Activated T-cell treated with anti-CD3 and anti-CD28 coated beads for 4 hours (primary cell): ENCODE results near the gene SHISA6.

Source experiments
- DNase-seq: peaks from one replicate; pipeline ENCODE4 v3.0.0-alpha.2; 2020

Gene SHISA6

DNA sequence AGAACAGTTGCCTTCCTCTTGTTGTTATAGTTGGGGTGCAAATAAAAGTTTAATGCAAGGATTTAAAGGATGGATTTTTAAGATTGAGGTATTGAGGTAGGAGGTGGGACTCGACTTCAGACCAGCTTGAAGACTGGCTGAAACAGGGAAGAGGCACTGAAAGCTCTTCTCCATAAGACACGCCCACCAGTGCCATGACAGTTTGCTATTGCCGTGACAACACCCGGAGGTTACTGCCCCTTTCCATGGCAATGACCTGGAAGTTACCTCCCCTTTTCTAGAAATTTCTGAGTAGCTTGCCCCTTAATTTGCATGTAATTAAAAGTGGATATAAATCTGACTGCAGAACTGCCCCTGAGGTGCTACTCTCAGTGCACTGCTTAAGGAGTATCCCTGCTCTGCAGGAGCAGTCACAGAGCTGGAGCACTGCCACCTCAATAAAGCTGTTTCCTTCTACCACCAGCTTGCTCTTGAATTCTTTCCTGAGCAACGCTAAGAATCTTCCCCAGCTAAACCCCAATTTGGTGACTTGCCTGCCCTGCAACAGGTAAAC lies 122.6 kb downstream of the SHISA6 start:
- no peak for DNase-seq

GRCh38 chr17:11366272-11366850 lies 125.3 kb downstream of the SHISA6 start:
- DNase-seq, result no peak

DNA sequence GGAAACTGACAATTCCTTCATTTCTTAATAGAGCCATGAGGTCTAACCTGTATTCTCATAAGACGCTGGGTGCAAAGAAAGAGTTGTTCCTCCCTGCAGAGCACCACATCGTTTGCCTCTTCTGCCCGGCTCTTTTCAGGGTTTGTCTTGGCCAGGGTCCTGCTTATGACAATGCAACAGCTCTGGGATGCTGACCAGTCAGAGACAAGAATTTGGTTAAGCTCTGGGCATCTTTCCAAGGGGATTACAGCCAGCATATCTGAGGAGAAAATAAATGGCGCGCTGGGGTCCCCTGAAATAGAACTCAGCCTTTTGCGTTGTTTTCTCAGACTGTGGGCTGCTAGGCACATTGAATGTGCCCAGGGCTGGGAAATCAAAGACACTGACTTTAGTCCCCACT lies 128.6 kb downstream of the SHISA6 start:
- no peak for DNase-seq

GRCh38 chr17:11372692-11373091 lies 131.7 kb downstream of the SHISA6 start:
- no peak for DNase-seq

GRCh38 chr17:11378506-11378905 lies 137.5 kb downstream of the SHISA6 start:
- DNase-seq, result no peak

- no peak for DNase-seq
These were observed 139.7 kb downstream of the SHISA6 start for GRCh38 chr17:11380761-11381160.

DNA sequence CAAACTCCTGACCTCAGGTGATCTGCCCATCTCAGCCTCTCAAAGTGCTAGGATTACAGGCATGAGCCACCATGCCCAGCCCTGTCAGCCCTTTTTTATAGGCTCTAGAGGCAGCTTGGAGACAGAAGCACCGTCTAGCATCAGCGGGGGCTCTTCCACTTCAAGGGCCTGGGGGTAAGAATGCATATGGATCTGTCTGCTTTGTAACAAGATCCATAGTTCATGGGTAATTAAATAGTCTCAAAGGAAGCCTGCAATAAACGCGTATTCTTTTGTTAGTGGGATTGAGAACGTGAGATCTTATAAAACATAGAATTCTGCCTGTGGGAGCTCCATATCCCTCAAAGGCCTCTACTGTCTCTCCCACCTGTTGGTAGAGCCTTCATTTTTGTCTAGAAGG lies 142.1 kb downstream of the SHISA6 start:
- no peak for DNase-seq

- DNase-seq, result no peak
These were observed 143.1 kb downstream of the SHISA6 start for GRCh38 chr17:11384131-11384530.

DNA sequence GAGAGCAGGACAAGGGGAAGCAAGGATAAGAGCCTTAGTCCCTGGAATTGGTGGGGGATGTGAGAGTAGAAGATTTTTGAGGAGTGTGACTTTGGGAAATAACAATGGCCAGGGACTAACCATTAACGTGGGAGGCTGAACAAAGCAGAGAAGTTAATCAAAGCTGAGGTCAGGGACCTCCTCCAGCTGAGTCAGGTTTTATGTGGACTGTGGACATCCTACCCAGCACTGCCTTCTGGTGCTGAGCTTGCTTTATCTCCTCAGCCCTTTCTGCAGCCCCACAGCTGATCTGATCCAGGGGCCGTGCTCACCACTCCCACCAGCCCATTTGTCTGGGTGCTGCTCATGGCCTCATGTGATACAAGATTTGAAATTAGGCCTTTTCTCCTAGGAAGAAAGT lies 146.6 kb downstream of the SHISA6 start:
- no peak for DNase-seq

DNA sequence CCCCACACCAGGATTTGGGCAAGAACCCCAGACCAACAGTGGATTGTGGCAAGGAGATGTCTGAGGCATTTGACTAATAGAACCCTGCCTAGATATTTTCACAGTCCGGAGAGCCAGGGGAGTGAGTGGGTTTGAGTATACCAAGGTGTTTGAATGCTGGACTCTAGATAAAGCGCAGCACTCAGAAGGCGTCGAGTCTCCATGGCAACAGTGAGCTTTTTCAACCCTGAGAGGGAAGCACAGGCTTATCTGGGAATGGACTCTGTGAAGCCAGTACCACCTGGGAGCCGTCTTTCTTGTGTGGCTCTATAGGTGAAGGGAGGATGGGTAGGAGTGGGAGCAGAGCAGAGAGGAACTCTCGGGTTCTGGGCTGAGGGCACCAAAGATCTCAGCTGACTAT lies 147.0 kb downstream of the SHISA6 start:
- DNase-seq, result no peak

DNA sequence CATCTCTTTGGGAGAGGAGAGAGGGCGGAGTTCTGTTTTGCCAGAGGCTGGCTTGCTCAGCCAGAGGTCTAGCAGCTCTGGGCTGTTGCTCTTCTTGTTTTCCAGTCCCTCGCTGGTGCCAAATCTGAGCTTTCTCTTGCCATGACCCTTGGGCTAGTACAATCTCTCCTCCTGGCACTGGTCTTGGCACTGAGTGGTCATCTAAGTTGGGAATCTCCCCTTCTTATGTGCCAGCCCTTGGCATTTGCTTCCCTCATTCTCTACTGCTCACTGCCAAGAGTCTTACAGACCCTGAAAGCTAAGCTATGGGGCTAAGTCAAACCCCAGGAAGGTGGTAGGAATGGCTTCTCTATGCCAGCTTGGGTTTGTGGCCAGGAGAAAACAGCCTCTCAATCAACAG lies 148.6 kb downstream of the SHISA6 start:
- DNase-seq, result no peak

- DNase-seq, result no peak
These were observed 150.1 kb downstream of the SHISA6 start for GRCh38 chr17:11391134-11391533.

DNA sequence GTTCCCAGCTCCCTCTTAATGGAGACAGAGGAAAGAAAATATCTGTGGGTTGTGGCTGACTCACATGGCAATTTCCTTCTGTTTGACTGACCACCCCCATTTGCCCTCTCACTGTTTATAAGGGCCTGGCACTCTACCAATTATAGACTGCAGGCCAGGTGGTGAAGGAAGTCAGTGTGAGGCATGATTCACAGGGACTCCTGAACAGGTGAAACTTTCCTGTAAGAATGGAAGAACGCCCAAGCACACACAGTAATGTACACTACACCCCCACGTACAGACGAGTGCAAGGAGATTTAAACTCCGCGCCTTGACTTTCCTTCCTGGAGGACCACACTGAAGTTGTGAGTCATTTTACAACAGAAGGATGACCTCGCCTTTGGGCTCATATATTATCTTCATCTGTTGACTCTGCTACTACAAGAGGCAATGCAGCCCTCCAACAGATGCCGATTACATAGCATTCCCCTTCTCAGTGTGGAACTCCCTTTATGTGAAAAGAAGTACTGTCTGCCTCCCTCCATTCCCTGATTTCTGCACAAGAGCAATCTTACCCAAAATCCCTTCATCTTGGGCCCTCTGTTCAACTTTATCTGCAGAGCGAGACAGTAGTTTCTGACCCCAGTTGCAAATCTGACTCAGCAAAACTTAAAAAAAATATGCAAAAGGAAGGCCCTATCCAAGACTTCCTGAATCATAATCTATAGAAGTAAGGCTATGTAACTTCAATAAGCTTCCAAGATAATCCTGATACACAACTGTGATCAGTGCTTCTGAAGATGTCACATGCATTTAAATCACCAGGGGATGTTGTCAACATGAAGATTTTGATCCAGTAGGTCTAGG lies 163.6 kb downstream of the SHISA6 start:
- DNase-seq, result no peak

GRCh38 chr17:11406716-11407115 lies 165.7 kb downstream of the SHISA6 start:
- DNase-seq, result no peak

DNA sequence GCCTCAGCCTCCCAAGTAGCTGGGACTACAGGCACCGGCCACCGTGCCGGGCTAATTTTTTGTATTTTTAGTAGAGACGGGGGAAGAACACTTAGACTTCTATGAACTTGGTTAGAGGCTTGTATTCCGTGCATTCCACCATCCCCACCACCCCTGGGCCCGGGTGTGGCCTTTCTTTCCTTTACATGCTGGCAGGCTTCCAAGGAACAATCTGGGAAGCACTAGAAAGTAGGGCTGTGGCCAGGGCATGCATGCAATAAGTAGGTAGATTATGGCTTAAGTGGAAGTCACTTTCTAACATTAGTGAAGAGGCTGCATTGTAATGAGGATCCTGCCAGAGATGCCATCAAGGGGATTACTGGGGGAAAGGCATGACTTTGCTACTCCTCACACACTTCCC lies 171.6 kb downstream of the SHISA6 start:
- DNase-seq, result no peak

DNA sequence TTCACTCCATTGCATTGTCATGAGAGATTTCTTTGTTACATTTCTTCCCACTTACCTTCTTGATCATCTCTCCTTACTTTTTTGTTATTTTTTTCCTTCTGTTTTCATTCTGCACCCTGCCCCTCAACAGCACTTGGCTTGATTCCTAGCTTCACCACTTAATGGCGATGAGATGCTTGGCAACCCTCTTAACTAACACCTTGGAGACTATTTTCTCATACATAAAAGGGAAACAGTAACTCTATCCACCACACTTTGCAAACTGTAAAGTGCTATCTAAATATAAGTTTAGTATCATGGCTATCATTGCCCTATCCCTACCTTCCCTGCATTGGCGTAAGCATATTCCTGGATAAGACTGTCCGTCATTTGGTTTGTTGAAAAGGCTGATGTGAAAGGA lies 177.3 kb downstream of the SHISA6 start:
- no peak for DNase-seq

DNA sequence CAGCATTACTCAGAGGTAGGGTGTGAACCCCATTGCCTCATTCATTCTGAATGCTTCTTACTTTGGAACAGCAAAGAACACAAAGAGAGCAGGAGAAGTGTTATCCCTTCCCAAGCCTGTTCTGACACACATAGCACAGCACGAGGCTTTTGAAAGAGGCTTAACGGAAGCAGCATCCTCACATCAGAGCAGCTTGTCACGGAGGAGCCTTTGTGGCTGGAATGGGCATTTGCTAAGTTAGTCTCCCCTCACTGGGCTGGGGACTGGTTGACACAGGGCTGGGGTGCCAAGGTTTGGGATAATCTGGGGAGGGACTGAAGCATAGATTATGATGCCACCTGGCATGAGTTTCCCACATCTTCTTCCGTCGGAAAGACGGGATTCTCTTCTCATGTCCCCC lies 189.7 kb downstream of the SHISA6 start:
- DNase-seq, result no peak

DNA sequence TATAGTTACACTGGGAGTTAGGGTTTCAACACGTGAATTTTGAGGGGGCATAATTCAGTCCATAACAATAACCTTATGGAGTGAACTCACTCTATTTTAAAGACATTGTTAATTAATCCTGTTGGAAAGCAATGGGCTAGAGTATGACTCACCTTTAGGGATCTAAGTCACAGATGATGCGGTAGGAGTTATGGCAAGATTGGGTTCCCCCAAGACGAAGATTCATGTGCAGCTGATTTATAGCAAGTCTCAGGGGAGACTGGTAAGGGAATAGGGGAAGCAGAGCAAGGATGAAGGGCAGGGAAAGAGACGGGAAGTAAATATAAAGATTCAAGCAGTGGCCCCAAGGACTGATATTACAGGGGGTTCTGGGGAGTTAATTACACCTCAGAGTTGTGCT lies 197.7 kb downstream of the SHISA6 start:
- no peak for DNase-seq

GRCh38 chr17:11441004-11441403 lies 200.0 kb downstream of the SHISA6 start:
- no peak for DNase-seq

DNA sequence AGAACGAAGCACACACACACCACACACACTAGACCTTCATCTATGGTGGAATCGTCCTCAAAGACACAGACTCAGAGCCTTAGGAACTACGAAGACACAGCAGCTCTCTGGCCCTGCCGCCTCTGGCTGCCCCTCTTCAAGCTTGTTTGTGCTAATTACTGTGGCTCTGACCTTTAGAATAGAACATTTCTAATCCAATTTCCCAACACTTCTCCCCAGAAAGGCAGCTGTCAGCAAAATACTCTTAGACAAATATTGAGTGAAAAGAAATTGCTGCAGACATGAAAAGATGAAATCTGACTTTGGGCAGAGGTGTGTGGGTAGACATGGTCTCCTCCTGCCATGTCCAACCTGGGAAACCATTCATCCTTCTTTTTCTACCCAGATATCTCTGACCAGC lies 205.3 kb downstream of the SHISA6 start:
- no peak for DNase-seq

- no peak for DNase-seq
These were observed 213.1 kb downstream of the SHISA6 start for GRCh38 chr17:11454096-11454495.

DNA sequence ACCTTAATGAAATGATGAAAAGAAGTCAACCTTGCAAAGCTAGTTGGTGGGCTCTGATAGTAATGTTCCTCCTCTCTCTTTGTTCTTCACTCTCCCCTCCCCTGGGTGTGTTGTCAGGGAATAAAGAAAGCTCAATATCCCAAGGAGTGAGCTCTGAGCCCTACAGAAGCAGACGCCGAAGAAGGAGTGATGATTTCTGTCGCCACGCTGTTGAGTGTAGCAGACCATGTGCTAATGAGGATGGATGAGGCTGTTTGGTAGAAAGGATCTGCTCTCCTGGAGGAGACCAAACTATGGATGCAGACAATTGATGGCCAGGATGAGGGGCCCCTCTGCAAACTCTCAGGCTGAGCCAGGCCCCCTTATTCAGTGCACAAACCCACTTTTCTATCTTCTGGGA lies 217.3 kb downstream of the SHISA6 start:
- no peak for DNase-seq

DNA sequence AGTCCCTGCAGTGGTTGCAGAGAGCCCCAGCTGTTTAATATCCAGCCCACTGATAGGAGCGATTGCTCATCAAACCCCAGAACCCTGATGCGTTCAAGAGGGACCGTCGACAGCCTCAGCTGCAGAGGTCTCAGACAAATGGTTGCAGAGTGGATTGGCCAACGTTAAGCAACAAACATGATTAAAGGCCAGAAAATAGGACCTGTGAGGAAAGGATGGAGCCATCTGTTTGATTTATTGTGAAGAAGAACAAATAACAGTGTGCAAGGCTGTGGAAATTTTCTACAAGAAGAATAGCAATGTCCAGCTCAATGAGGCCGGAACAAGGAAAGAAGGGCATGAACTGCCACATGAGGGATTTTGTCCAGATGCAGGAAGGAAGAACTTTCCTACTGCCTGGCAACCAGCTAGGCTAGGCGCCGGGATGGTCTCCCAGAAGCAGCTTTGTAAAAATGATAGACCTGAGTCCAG lies 218.9 kb downstream of the SHISA6 start:
- no peak for DNase-seq

DNA sequence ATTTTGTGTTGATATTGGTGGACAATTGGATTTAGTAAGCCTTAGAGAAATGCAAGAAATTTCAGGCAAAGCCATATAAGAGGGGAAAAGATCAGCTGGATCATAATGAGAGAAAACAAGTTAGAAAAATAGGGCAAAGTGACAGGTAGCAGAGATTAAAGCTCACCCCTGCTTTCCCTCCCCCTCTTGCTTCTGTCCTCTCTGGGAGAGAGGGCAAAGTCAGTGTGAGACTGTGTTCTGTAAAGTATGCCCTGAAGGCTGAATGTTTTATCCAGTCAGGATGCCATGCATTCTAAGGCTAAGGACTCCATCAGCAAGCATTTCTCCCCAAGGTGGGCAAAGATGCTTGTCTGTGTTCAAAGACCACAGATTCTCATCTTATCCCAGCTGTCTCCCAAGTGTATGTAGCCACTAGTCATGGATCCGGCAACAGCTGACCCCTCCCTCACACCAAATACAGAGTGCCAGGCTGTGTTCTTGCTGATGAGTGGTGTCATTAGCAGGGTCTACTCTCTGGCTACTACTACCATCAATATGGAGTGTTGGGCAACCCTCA lies 221.1 kb downstream of the SHISA6 start:
- DNase-seq, result no peak
